ENCODE measurements around the gene ARAF. TPM values are rescaled to one million over a fixed set of nuclear protein-coding genes. Genes with fewer than 3 reads are reported as not detected.

The ARAF gene
- total RNA-seq, 1 experiment from 2014 or later: 35.4 TPM

DNA sequence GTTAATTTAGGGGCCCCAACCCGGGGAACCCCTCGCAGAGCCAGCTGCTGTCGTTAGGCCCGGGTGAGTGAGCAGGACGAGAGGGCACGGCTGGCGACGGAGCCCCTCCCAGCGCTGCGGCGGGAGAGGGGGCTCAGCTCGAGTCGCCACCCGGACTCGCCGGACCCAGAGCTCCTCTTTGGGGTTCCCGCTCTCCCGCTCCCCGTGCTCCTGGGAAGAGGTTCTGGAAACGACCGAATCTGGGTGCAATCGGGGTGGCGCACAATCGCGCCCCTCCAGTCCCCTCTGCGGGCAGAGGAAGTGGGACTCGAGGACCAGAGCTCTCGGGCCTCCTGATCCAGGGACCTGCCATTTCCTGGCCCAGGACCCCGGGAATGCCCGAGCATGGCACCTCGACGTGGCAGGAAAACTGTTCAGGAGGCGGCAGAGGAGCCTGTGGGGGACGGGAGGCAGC lies 37.3 kb upstream of the ARAF start:
- DNase-seq (ENCODE audit: low read depth, low spot score): no peak
- peak; percentile 25; the same call in 1 of the 2 replicates for ATAC-seq
- H3K4me3 ChIP-seq (replicated peaks in 1 of 2; ENCODE audit: low read depth in 1 of 2, low read length in 2 of 2): 0 out of 4 replicates have a peak overlapping the region, but pooled peaks of 1 of the 2 experiments have one; percentile 2
- no peaks in the 10 kb centered on the region for H3K9me3 ChIP-seq (ENCODE audit: control insufficient read depth in 1 of 2, insufficient read depth in 1 of 2, low read depth in 1 of 2, low read length in 2 of 2)
- H3K9me2 ChIP-seq (ENCODE audit: insufficient read depth): no peaks in the 10 kb centered on the region
- H4K20me1 ChIP-seq (ENCODE audit: insufficient read depth): no peaks in the 10 kb centered on the region
- H2AFZ ChIP-seq (ENCODE audit: low read depth, low read length, poor library complexity, severe bottlenecking): no peak overlapping the region
- H3K36me3 ChIP-seq (ENCODE audit: control insufficient read depth in 1 of 2, insufficient read depth in 2 of 2, low read length in 2 of 2): no peaks in the 10 kb centered on the region
- no peak overlapping the region for H3K27ac ChIP-seq (ENCODE audit: low read depth, low read length)
- intact Hi-C loops (cut with micrococcal nuclease): loop anchor here (1.0 kb wide), 2 partner anchors 26 to 330 kb away; partner anchors contain the start of gene UBA1
- no peak for TF ChIP-seq FOSL1 (IDR thresholded peaks at IDR 0.05; ENCODE audit: low read depth)
- TF ChIP-seq, protein P1, sequence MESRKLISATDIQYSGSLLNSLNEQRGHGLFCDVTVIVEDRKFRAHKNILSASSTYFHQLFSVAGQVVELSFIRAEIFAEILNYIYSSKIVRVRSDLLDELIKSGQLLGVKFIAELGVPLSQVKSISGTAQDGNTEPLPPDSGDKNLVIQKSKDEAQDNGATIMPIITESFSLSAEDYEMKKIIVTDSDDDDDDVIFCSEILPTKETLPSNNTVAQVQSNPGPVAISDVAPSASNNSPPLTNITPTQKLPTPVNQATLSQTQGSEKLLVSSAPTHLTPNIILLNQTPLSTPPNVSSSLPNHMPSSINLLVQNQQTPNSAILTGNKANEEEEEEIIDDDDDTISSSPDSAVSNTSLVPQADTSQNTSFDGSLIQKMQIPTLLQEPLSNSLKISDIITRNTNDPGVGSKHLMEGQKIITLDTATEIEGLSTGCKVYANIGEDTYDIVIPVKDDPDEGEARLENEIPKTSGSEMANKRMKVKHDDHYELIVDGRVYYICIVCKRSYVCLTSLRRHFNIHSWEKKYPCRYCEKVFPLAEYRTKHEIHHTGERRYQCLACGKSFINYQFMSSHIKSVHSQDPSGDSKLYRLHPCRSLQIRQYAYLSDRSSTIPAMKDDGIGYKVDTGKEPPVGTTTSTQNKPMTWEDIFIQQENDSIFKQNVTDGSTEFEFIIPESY (IDR thresholded peaks at IDR 0.05; ENCODE audit: extremely low read depth, insufficient replicate concordance, low read length): no peak
- no peak for TF ChIP-seq ZFX (IDR thresholded peaks at IDR 0.05)
- no peak for TF ChIP-seq POLR2AphosphoS5 (IDR thresholded peaks at IDR 0.05; ENCODE audit: low read depth, low read length)
- TF ChIP-seq SP1 (IDR thresholded peaks at IDR 0.05; ENCODE audit: low read depth): no peak
- TF ChIP-seq, protein P2, sequence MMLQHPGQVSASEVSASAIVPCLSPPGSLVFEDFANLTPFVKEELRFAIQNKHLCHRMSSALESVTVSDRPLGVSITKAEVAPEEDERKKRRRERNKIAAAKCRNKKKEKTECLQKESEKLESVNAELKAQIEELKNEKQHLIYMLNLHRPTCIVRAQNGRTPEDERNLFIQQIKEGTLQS (IDR thresholded peaks at IDR 0.05): no peak
- TF ChIP-seq CEBPB (IDR thresholded peaks at IDR 0.05; ENCODE audit: low read depth): no peak
- no peak for TF ChIP-seq EZH2 (IDR thresholded peaks at IDR 0.05)
- TF ChIP-seq EZH2phosphoT487 (IDR thresholded peaks at IDR 0.05; ENCODE audit: borderline replicate concordance): no peak
- TF ChIP-seq YY1 (IDR thresholded peaks at IDR 0.05; ENCODE audit: extremely low read depth, insufficient replicate concordance, low read depth, low read length): no peak
- no peak for TF ChIP-seq POLR2A (IDR thresholded peaks at IDR 0.05; ENCODE audit: borderline replicate concordance, extremely low read depth, insufficient read depth, insufficient read length)
- no peak for TF ChIP-seq CBX3 (IDR thresholded peaks at IDR 0.05; ENCODE audit: low read depth)
- no peak for TF ChIP-seq RAD21 (IDR thresholded peaks at IDR 0.05; ENCODE audit: low read depth)
- BruUV-seq (replicated peaks): no TSS peak
- peaks cover 0 to 6% of the 10 kb centered on the region in 2 experiments; a peak in 1 of 4 replicates for H3K4me1 ChIP-seq (ENCODE audit: control insufficient read depth in 1 of 2, insufficient read depth in 2 of 2, low read length in 2 of 2)
- no peaks in the 10 kb centered on the region for H3K27me3 ChIP-seq (ENCODE audit: insufficient read depth, low read length)
- ChIA-PET POLR2A (interaction anchor here (1.5 to 1.9 kb wide), 2 partner anchors 290 to 333 kb away, joined by 5 to 7 read pairs; no protein-coding TSS in a partner anchor), CTCF (interaction anchor here (0.5 to 2.4 kb wide), 11 partner anchors 9 to 940 kb away, joined by 3 to 12 read pairs (median 4); no protein-coding TSS in a partner anchor), RAD21 (ENCODE audit: low non-redundant PET in 1 of 2, low total read pairs in 2 of 2, uncharacterized antibody in 2 of 2, unreplicated experiment in 2 of 2) (interaction anchor here (0.6 to 1.2 kb wide), 4 partner anchors 26 to 401 kb away, joined by 3 to 5 read pairs (median 5); no protein-coding TSS in a partner anchor)
- no peaks in the 10 kb centered on the region for H3K79me2 ChIP-seq (ENCODE audit: insufficient read depth, low read length)
- H3K9ac ChIP-seq (ENCODE audit: low read length): no peak overlapping the region
- H3K4me2 ChIP-seq (ENCODE audit: low read length): peak overlapping the region; percentile 66

Measured in HCT116 (cell line).